ENCODE measurements around the gene LRRTM3.

The LRRTM3 gene

GRCh38 chr10:66934711-66935110 lies 8.9 kb downstream of the LRRTM3 start:
- no peaks in the 10 kb centered on the region for H3K36me3 ChIP-seq (replicated peaks)

GRCh38 chr10:66940965-66941364 lies 15.1 kb downstream of the LRRTM3 start:
- no peak for TF ChIP-seq CTCF (IDR thresholded peaks at IDR 0.05; ENCODE audit: low read depth, low read length, missing control alignments)
- Histone ChIP-seq H3K36me3 (replicated peaks) (no peaks in the 10 kb centered on the region), H3K4me3 (ENCODE audit: low read depth, low read length) (no peak overlapping the region), H3K27ac (no peak overlapping the region), H3K27me3 (replicated peaks) (no peaks in the 10 kb centered on the region)
- in situ Hi-C loops (cut with HindIII; ENCODE audit: low pct_ligation_motif_present, low sequenced_read_pairs), result no loop called here
- DNase-seq, result no peak

More at GRCh38 chr10:66934711-66935110, 8.9 kb downstream of the LRRTM3 start:
- H3K4me3 ChIP-seq (ENCODE audit: low read depth, low read length), result no peak overlapping the region
- DNase-seq, result no peak
- H3K27ac ChIP-seq, result no peak overlapping the region
- in situ Hi-C loops (cut with HindIII; ENCODE audit: low pct_ligation_motif_present, low sequenced_read_pairs), result no loop called here
- no peaks in the 10 kb centered on the region for H3K27me3 ChIP-seq (replicated peaks)
- TF ChIP-seq CTCF (IDR thresholded peaks at IDR 0.05; ENCODE audit: low read depth, low read length, missing control alignments), result no peak

GRCh38 chr10:66941491-66941890 lies 15.7 kb downstream of the LRRTM3 start:
- Histone ChIP-seq H3K36me3 (replicated peaks) (no peaks in the 10 kb centered on the region), H3K27me3 (replicated peaks) (no peaks in the 10 kb centered on the region), H3K27ac (no peak overlapping the region), H3K4me3 (ENCODE audit: low read depth, low read length) (no peak overlapping the region)
- no peak for DNase-seq
- in situ Hi-C loops (cut with HindIII; ENCODE audit: low pct_ligation_motif_present, low sequenced_read_pairs), result no loop called here
- no peak for TF ChIP-seq CTCF (IDR thresholded peaks at IDR 0.05; ENCODE audit: low read depth, low read length, missing control alignments)

- in situ Hi-C loops (cut with HindIII; ENCODE audit: low pct_ligation_motif_present, low sequenced_read_pairs), result no loop called here
- Histone ChIP-seq H3K4me3 (ENCODE audit: low read depth, low read length) (no peak overlapping the region), H3K36me3 (replicated peaks) (no peaks in the 10 kb centered on the region), H3K27ac (no peak overlapping the region), H3K27me3 (replicated peaks) (no peaks in the 10 kb centered on the region)
- no peak for TF ChIP-seq CTCF (IDR thresholded peaks at IDR 0.05; ENCODE audit: low read depth, low read length, missing control alignments)
- no peak for DNase-seq
These were observed 16.6 kb downstream of the LRRTM3 start for GRCh38 chr10:66942407-66942806.

GRCh38 chr10:66943590-66943989 lies 17.8 kb downstream of the LRRTM3 start:
- Histone ChIP-seq H3K36me3 (replicated peaks) (no peaks in the 10 kb centered on the region), H3K27me3 (replicated peaks) (no peaks in the 10 kb centered on the region), H3K4me3 (ENCODE audit: low read depth, low read length) (no peak overlapping the region), H3K27ac (no peak overlapping the region)
- in situ Hi-C loops (cut with HindIII; ENCODE audit: low pct_ligation_motif_present, low sequenced_read_pairs), result no loop called here
- no peak for TF ChIP-seq CTCF (IDR thresholded peaks at IDR 0.05; ENCODE audit: low read depth, low read length, missing control alignments)
- no peak for DNase-seq

GRCh38 chr10:66951896-66952295 lies 26.1 kb downstream of the LRRTM3 start:
- DNase-seq, result no peak
- no peak overlapping the region for H3K27ac ChIP-seq
- H3K27me3 ChIP-seq (replicated peaks), result no peaks in the 10 kb centered on the region
- H3K36me3 ChIP-seq (replicated peaks), result no peaks in the 10 kb centered on the region
- in situ Hi-C loops (cut with HindIII; ENCODE audit: low pct_ligation_motif_present, low sequenced_read_pairs), result no loop called here
- no peak for TF ChIP-seq CTCF (IDR thresholded peaks at IDR 0.05; ENCODE audit: low read depth, low read length, missing control alignments)
- no peak overlapping the region for H3K4me3 ChIP-seq (ENCODE audit: low read depth, low read length)
